SK-N-SH (cell line): ENCODE results near the gene TNFRSF18. TPM values are rescaled to one million over a fixed set of nuclear protein-coding genes. Genes with fewer than 3 reads are reported as not detected.

Source experiments
- CTCF ChIA-PET: fragments of 300-600, 350-600 bp; formaldehyde crosslinking; extraction: SDS; loops from one replicate; lab custom pipeline; 2021; lab: Yijun Ruan, JAX
- POLR2A ChIA-PET: fragments of 350-600 bp; sonication (Branson Sonifier 250); formaldehyde crosslinking; extraction: SDS; loops from one replicate; lab custom pipeline; 2020; ENCODE audit warnings: antibody characterized with exemption, inconsistent platforms; lab: Yijun Ruan, JAX
- DNase-seq: peaks from one replicate; pipeline ENCODE4 v3.0.0; 2012
- H2AFZ ChIP-seq: fragments of 200-600 bp; sonication (generic); 2 replicates; pipeline ENCODE4 v1.8.1; 2016; ENCODE audit warnings: antibody characterized with exemption, mild to moderate bottlenecking, low read depth
- H3F3A ChIP-seq: fragments of 200-600 bp; sonication (generic); replicated peaks from 2 replicates; pipeline ENCODE3; 2016; ENCODE audit warnings: antibody characterized with exemption, mild to moderate bottlenecking; ENCODE audit not compliant: insufficient read depth
- H3K27ac ChIP-seq, 2 experiments: fragments of 200-500 bp in 1 of 2; fragments of 200-600 bp in 1 of 2; sonication (Bioruptor generic) in 1 of 2; sonication (generic), shearing (Covaris generic) in 1 of 2; 2 replicates each; pipeline versions ENCODE4 v1.5.1 to v1.6.1; 2014 to 2016; ENCODE audit warnings: low read depth in 2 of 2, inconsistent platforms in 1 of 2, low read length in 1 of 2, mild to moderate bottlenecking in 1 of 2, mixed read lengths in 1 of 2
- H3K27me3 ChIP-seq: fragments of 200-600 bp; sonication (generic), shearing (Covaris generic); 2 replicates; pipeline ENCODE4 v1.6.1; 2016; ENCODE audit warnings: mixed run types; ENCODE audit not compliant: insufficient read depth
- H3K36me3 ChIP-seq, 2 experiments: fragments of 200-500 bp in 1 of 2; fragments of 200-600 bp in 1 of 2; sonication (Bioruptor generic) in 1 of 2; sonication (generic) in 1 of 2; replicated peaks in 1 of 2; 2 replicates each; pipeline versions ENCODE3 to v1.5.1; 2014 to 2016; ENCODE audit warnings: low read length in 1 of 2, mild to moderate bottlenecking in 1 of 2; ENCODE audit not compliant: insufficient read depth in 2 of 2, control insufficient read depth in 1 of 2
- H3K4me1 ChIP-seq, 2 experiments: fragments of 200-500 bp in 1 of 2; fragments of 200-600 bp in 1 of 2; sonication (Bioruptor generic) in 1 of 2; sonication (generic), shearing (Covaris generic) in 1 of 2; 2 replicates each; pipeline versions ENCODE4 v1.5.1 to v1.6.1; 2014 to 2016; ENCODE audit warnings: low read depth in 1 of 2, low read length in 1 of 2, mixed run types in 1 of 2; ENCODE audit not compliant: insufficient read depth in 2 of 2, control insufficient read depth in 1 of 2
- H3K4me2 ChIP-seq: fragments of 200-600 bp; sonication (generic), shearing (Covaris generic); 2 replicates; pipeline ENCODE4 v1.6.1; 2017; ENCODE audit warnings: mixed run types
- H3K4me3 ChIP-seq, 2 experiments: fragments of 200-500 bp in 1 of 2; fragments of 200-600 bp in 1 of 2; sonication (Bioruptor generic) in 1 of 2; sonication (generic), shearing (Covaris generic) in 1 of 2; 2 replicates each; pipeline versions ENCODE4 v1.5.1 to v1.8.1; 2014 to 2016; ENCODE audit warnings: low read depth in 2 of 2, inconsistent platforms in 1 of 2, low read length in 1 of 2, mild to moderate bottlenecking in 1 of 2, mixed read lengths in 1 of 2, moderate library complexity in 1 of 2
- H3K79me2 ChIP-seq: fragments of 200-600 bp; sonication (generic); 2 replicates; pipeline ENCODE4 v1.8.1; 2017; ENCODE audit warnings: mild to moderate bottlenecking; ENCODE audit not compliant: insufficient read depth
- H3K9ac ChIP-seq: fragments of 200-600 bp; sonication (generic); 2 replicates; pipeline ENCODE4 v1.6.1; 2017; ENCODE audit warnings: mixed run types
- H3K9me2 ChIP-seq: fragments of 200-600 bp; sonication (generic); 2 replicates; pipeline ENCODE4 v1.6.1; 2017; ENCODE audit warnings: mixed run types
- H3K9me3 ChIP-seq: fragments of 200-600 bp; sonication (generic); 2 replicates; pipeline ENCODE4 v1.6.1; 2017; ENCODE audit warnings: mixed run types, mild to moderate bottlenecking, moderate library complexity
- H4K20me1 ChIP-seq: fragments of 200-600 bp; sonication (generic); 2 replicates; pipeline ENCODE4 v1.6.1; 2017; ENCODE audit warnings: mild to moderate bottlenecking, mixed run types; ENCODE audit not compliant: insufficient read depth
- ELF1 ChIP-seq: IDR thresholded peaks from 2 replicates; pipeline ENCODE4 v1.4.0; 2012
- EP300 ChIP-seq, 2 experiments: IDR thresholded peaks; 2 replicates each; pipeline versions ENCODE4 v1.4.0 to v1.6.1; 2012; ENCODE audit warnings: borderline replicate concordance in 1 of 2, low read depth in 1 of 2, low read length in 1 of 2
- FOXM1 ChIP-seq: IDR thresholded peaks from 2 replicates; pipeline ENCODE4 v1.4.0; 2012; ENCODE audit warnings: low read depth, mild to moderate bottlenecking
- JUND ChIP-seq: IDR thresholded peaks from 2 replicates; pipeline ENCODE4 v1.4.0; 2012
- MEF2A ChIP-seq: IDR thresholded peaks from 2 replicates; pipeline ENCODE4 v1.4.0; 2012; ENCODE audit warnings: low read depth, borderline replicate concordance
- MXI1 ChIP-seq: IDR thresholded peaks from 2 replicates; pipeline ENCODE4 v1.6.1; 2012; ENCODE audit warnings: mild to moderate bottlenecking, low read depth, low read length, improper control_type of control experiment
- NFIC ChIP-seq: IDR thresholded peaks from 2 replicates; pipeline ENCODE4 v1.4.0; 2012; ENCODE audit warnings: borderline replicate concordance
- PBX3 ChIP-seq: IDR thresholded peaks from 2 replicates; pipeline ENCODE4; 2012
- POLR2AphosphoS5 ChIP-seq: IDR thresholded peaks from 2 replicates; pipeline ENCODE4 v1.6.1; 2012; ENCODE audit warnings: low read depth, low read length
- RCOR1 ChIP-seq: fragments of 150-350 bp; IDR thresholded peaks from 2 replicates; pipeline ENCODE4 v1.6.1; 2017; ENCODE audit warnings: antibody characterized with exemption, low read length
- RXRA ChIP-seq: IDR thresholded peaks from 2 replicates; pipeline ENCODE4 v1.4.0; 2012; ENCODE audit warnings: low read depth, mild to moderate bottlenecking, borderline replicate concordance
- SMC3 ChIP-seq: IDR thresholded peaks from 2 replicates; pipeline ENCODE4 v1.6.1; 2012; ENCODE audit warnings: low read depth, low read length, improper control_type of control experiment
- TEAD4 ChIP-seq: IDR thresholded peaks from 2 replicates; pipeline ENCODE4 v1.4.0; 2012; ENCODE audit warnings: mild to moderate bottlenecking, borderline replicate concordance; ENCODE audit not compliant: insufficient read depth
- USF2 ChIP-seq: fragments of 150-350 bp; IDR thresholded peaks from 2 replicates; pipeline ENCODE4 v1.6.1; 2017; ENCODE audit warnings: antibody characterized with exemption, low read length, low read depth, borderline replicate concordance
- WGBS: methylation state at CpG from one replicate; pipeline ENCODE4 v1.1.6; 2017; ENCODE audit warnings: low lambda C conversion rate; 5-methylcytosine and 5-hydroxymethylcytosine counted together
- polyA plus RNA-seq, 3 experiments: library from polyadenylated mRNA; depleted of rRNA; stranded (reverse); fragments of >200 nt; gene quantifications; 2 replicates each; pipeline ENCODE4 v1.2.3, GENCODE V29; 2012
- TF ChIP-seq, protein P1 (sequence below): IDR thresholded peaks from 2 replicates; pipeline ENCODE4 v1.4.0; 2012; ENCODE audit warnings: low read depth
- TF ChIP-seq, protein P2 (sequence below): fragments of 150-350 bp; IDR thresholded peaks from 2 replicates; pipeline ENCODE4 v1.6.1; 2016; ENCODE audit warnings: mild to moderate bottlenecking, low read depth, low read length
- TF ChIP-seq, protein P3 (sequence below): IDR thresholded peaks from 2 replicates; pipeline ENCODE4 v1.6.1; 2012; ENCODE audit warnings: mild to moderate bottlenecking, low read depth, low read length, moderate library complexity

The TNFRSF18 gene
- polyA plus RNA-seq, 1 of the 3 experiments (the other 2 are of a cell fraction), result 0.05 TPM

DNA sequence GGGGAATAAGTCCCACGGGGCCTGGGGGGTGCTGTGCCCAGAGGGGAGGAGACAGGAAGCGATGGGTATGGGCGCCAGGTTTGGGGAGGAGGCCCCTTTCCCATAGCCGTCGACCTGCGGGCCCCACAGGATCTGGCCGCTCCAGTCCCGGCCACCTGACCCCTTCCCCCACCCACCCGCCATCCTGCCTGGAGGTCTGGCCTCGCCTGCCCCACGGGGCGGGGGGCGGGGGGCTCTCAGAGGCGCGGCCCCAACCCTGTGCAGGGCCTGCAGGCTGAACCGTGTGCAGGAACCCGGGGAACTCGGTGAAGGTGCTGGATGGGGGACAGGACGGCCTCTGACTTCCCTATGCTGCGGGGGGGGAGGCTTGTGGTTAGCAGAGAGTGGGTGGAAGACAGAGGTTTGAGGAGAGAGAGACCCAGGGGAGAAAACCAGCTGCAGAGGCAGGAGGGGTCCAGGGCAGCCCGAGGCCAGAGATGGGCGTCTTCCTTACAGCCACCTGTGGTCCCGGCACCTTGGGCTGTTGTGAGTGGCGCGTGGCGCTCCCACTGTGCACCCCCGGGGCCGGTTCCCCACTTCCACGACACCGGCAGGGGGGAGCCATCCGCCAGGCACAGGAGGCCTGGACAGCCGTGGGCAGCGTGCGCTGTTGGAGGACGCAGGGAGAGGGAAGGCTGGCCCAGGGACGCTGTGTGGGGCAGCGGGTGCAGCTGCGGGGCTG, 2.5 kb upstream of the TNFRSF18 start (continued):
- no peak for TF ChIP-seq RXRA
- TF ChIP-seq SMC3, result no peak
- TF ChIP-seq FOXM1, result no peak
- no peak for TF ChIP-seq TEAD4
- no peak for TF ChIP-seq JUND
- TF ChIP-seq, all 33 proteins: peak for 0

- H3K4me3 ChIP-seq, result no peak overlapping the region
- H3K9me3 ChIP-seq, result no peaks in the 10 kb centered on the region
- H3K9ac ChIP-seq, result no peak overlapping the region
- H3F3A ChIP-seq, result no peaks in the 10 kb centered on the region
- H3K79me2 ChIP-seq, result no peaks in the 10 kb centered on the region
- ChIA-PET CTCF (interaction anchor here (1.1 to 1.4 kb wide), 4 partner anchors 24 to 175 kb away, joined by 3 to 9 read pairs (median 3); no protein-coding TSS in a partner anchor), POLR2A (no interaction called here)
- H3K4me1 ChIP-seq, result peaks cover 3 to 8% of the 10 kb centered on the region in 2 experiments; a peak in 1 of 4 replicates
- WGBS, result 43% methylated on average over 6 of the region's 11 CpGs
- H2AFZ ChIP-seq, result no peak overlapping the region
- no peaks in the 10 kb centered on the region for H3K36me3 ChIP-seq
- peak; percentile 41 for DNase-seq
- peaks cover 7% of the 10 kb centered on the region; the same call in 1 of the 2 replicates for H3K27me3 ChIP-seq
- peak overlapping the region; percentile 62; the same call in 1 of the 2 replicates for H3K4me2 ChIP-seq
- H3K27ac ChIP-seq, result no peak overlapping the region
- no peaks in the 10 kb centered on the region for H3K9me2 ChIP-seq
- H4K20me1 ChIP-seq, result no peaks in the 10 kb centered on the region
- TF ChIP-seq ELF1 (no peak), JUND (no peak), POLR2AphosphoS5 (no peak), FOXM1 (no peak)
- TF ChIP-seq, protein P1, sequence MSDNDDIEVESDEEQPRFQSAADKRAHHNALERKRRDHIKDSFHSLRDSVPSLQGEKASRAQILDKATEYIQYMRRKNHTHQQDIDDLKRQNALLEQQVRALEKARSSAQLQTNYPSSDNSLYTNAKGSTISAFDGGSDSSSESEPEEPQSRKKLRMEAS, result no peak
These were observed 1.1 kb upstream of the TNFRSF18 start for GRCh38 chr1:1207571-1207892.

GRCh38 chr1:1206966-1207531, 657 bp upstream of the TNFRSF18 start:
- Histone ChIP-seq H3K27me3 (peaks cover 7% of the 10 kb centered on the region; the same call in 1 of the 2 replicates), H3K4me3 (no peak overlapping the region), H3K9me2 (no peaks in the 10 kb centered on the region), H3K4me2 (no peak overlapping the region), H2AFZ (no peak overlapping the region), H3K36me3 (no peaks in the 10 kb centered on the region), H3K9ac (no peak overlapping the region), H4K20me1 (no peaks in the 10 kb centered on the region), H3K4me1 (peaks cover 3 to 8% of the 10 kb centered on the region in 2 experiments; a peak in 1 of 4 replicates), H3K9me3 (no peaks in the 10 kb centered on the region), H3K79me2 (no peaks in the 10 kb centered on the region), H3K27ac (no peak overlapping the region), H3F3A (no peaks in the 10 kb centered on the region)
- CTCF ChIA-PET, result interaction anchor here (1.1 to 1.4 kb wide), 4 partner anchors 24 to 175 kb away, joined by 3 to 9 read pairs (median 3); no protein-coding TSS in a partner anchor
- POLR2A ChIA-PET, result no interaction called here
- WGBS, result 0% methylated on average over 1 of the region's 19 CpGs
- DNase-seq, result peak; percentile 62
- no peak for TF ChIP-seq JUND
- TF ChIP-seq USF2, result no peak
- no peak for TF ChIP-seq POLR2AphosphoS5
- TF ChIP-seq, protein P1, result no peak
- TF ChIP-seq PBX3, result no peak
- TF ChIP-seq EP300 (IDR thresholded peaks at IDR 0.05; ENCODE audit: borderline replicate concordance in 1 of 2, low read depth in 1 of 2, low read length in 1 of 2), result no peak
- TF ChIP-seq MEF2A, result no peak
- TF ChIP-seq RCOR1, result no peak
- no peak for TF ChIP-seq MXI1
- no peak for TF ChIP-seq RXRA
- no peak for TF ChIP-seq NFIC
- TF ChIP-seq, protein P2, sequence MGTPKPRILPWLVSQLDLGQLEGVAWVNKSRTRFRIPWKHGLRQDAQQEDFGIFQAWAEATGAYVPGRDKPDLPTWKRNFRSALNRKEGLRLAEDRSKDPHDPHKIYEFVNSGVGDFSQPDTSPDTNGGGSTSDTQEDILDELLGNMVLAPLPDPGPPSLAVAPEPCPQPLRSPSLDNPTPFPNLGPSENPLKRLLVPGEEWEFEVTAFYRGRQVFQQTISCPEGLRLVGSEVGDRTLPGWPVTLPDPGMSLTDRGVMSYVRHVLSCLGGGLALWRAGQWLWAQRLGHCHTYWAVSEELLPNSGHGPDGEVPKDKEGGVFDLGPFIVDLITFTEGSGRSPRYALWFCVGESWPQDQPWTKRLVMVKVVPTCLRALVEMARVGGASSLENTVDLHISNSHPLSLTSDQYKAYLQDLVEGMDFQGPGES, result no peak
- TF ChIP-seq, protein P3, sequence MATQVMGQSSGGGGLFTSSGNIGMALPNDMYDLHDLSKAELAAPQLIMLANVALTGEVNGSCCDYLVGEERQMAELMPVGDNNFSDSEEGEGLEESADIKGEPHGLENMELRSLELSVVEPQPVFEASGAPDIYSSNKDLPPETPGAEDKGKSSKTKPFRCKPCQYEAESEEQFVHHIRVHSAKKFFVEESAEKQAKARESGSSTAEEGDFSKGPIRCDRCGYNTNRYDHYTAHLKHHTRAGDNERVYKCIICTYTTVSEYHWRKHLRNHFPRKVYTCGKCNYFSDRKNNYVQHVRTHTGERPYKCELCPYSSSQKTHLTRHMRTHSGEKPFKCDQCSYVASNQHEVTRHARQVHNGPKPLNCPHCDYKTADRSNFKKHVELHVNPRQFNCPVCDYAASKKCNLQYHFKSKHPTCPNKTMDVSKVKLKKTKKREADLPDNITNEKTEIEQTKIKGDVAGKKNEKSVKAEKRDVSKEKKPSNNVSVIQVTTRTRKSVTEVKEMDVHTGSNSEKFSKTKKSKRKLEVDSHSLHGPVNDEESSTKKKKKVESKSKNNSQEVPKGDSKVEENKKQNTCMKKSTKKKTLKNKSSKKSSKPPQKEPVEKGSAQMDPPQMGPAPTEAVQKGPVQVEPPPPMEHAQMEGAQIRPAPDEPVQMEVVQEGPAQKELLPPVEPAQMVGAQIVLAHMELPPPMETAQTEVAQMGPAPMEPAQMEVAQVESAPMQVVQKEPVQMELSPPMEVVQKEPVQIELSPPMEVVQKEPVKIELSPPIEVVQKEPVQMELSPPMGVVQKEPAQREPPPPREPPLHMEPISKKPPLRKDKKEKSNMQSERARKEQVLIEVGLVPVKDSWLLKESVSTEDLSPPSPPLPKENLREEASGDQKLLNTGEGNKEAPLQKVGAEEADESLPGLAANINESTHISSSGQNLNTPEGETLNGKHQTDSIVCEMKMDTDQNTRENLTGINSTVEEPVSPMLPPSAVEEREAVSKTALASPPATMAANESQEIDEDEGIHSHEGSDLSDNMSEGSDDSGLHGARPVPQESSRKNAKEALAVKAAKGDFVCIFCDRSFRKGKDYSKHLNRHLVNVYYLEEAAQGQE, result no peak
